Midbrain (tissue), 1 donor: ENCODE measurements around the gene PNKD.
A peak's percentile ranks its signal among the peaks of the same experiment; 100 is the strongest.

Experiments used
- DNase-seq: peaks from one replicate; lab custom pipeline; 2025; lab: John Stamatoyannopoulos, UW

The PNKD gene

GRCh38 chr2:218269900-218270720 lies at the start of gene PNKD, which contains the start of gene AAMP:
Gene PNKD, plus strand, starts transcription at chr2:218270519. Its CDS starts 17 bp downstream, at chr2:218270536.
Gene AAMP, minus strand, starts transcription at chr2:218270137. Its CDS starts 51 bp downstream, at chr2:218270086.
- peak; percentile 100 for DNase-seq

- no peak for DNase-seq
Observed at GRCh38 chr2:218221000-218221399, 49.3 kb upstream of the PNKD start.

GRCh38 chr2:218223046-218223445 lies 47.3 kb upstream of the PNKD start:
- DNase-seq, result no peak

- DNase-seq, result no peak
Observed at GRCh38 chr2:218224186-218224585, 46.1 kb upstream of the PNKD start.

GRCh38 chr2:218226903-218227302 lies 43.4 kb upstream of the PNKD start:
- DNase-seq, result no peak

GRCh38 chr2:218228366-218229090 lies 41.8 kb upstream of the PNKD start:
- no peak for DNase-seq

- DNase-seq, result no peak
Observed at GRCh38 chr2:218229239-218229638, 41.1 kb upstream of the PNKD start.

GRCh38 chr2:218229851-218230250 lies 40.5 kb upstream of the PNKD start:
- no peak for DNase-seq

- DNase-seq, result no peak
Observed at GRCh38 chr2:218230882-218231281, 39.4 kb upstream of the PNKD start.

GRCh38 chr2:218233543-218233942 lies 36.8 kb upstream of the PNKD start:
- no peak for DNase-seq

GRCh38 chr2:218234521-218234920 lies 35.8 kb upstream of the PNKD start:
- DNase-seq, result no peak

GRCh38 chr2:218235017-218235416 lies 35.3 kb upstream of the PNKD start:
- no peak for DNase-seq

GRCh38 chr2:218236829-218237228 lies 33.5 kb upstream of the PNKD start:
- DNase-seq, result no peak

- DNase-seq, result no peak
Observed at GRCh38 chr2:218238887-218239286, 31.4 kb upstream of the PNKD start.

GRCh38 chr2:218244204-218244603 lies 26.1 kb upstream of the PNKD start:
- no peak for DNase-seq

GRCh38 chr2:218244665-218245064 lies 25.7 kb upstream of the PNKD start:
- no peak for DNase-seq

GRCh38 chr2:218245214-218245613 lies 25.1 kb upstream of the PNKD start:
- no peak for DNase-seq

- DNase-seq, result no peak
Observed at GRCh38 chr2:218249691-218250090, 20.6 kb upstream of the PNKD start.

GRCh38 chr2:218252509-218253231 lies 17.6 kb upstream of the PNKD start:
- DNase-seq, result no peak

- no peak for DNase-seq
Observed at GRCh38 chr2:218253232-218253625, 17.1 kb upstream of the PNKD start.

- DNase-seq, result no peak
Observed at GRCh38 chr2:218255446-218255845, 14.9 kb upstream of the PNKD start.

- no peak for DNase-seq
Observed at GRCh38 chr2:218256612-218257350, 13.5 kb upstream of the PNKD start.
